GM12873 (cell line): ENCODE measurements around the gene CBX3.

Experiments used
- TF ChIP-seq, protein P1 (sequence below): IDR thresholded peaks from 2 replicates; pipeline ENCODE4 v1.5.1; 2012; ENCODE audit warnings: low read depth, mild to moderate bottlenecking, moderate library complexity, low read length, control low read depth; ENCODE audit not compliant: insufficient read depth; ENCODE audit errors: missing control alignments

CBX3 gene

DNA sequence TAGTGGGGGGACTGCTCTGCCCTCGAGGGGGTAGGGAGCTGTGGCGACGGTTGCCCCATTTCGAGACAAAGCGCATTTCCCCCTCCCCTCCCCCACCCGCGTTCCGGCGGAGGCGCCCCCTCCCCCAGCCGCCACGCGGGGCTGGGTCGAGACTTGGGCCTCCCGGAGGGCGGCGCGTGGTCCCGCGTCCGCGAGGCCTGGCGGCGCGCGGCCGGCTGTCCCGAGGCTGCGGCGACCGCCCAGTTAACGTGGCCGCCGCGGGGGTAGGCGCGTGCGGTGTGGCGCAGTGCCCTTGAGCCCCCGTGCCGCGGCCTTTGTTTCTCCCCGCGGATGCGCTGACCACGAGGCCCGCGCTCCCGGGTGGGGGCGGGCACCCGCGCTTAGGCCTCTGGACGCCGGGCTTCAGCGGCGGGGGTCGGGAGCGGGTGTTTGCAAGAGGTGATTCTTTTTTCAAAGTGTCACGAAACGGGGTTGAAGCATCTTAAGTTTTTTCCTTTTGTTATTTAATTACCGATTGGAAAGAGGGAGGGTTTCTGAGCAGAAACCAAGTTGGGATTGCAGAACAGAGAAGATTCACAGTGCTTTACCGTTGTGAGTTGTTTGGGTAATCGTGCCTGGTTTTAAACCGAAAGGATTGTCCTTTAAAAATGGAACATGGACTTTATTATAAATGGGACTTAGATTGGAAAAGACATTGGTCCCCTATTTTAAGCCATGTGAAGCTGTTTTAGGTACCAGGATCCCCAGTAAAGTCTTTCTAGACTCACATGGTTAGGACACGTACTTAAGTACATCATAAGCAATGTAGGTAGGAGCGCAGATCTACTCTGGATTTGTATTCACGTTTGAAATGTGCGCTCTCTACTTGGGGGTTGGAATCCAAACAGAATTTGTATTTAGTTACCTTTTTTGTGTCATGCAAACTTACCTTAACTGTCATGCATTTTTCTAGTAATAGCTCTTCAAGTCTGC is 760 bp downstream of the CBX3 start:
- TF ChIP-seq, protein P1, sequence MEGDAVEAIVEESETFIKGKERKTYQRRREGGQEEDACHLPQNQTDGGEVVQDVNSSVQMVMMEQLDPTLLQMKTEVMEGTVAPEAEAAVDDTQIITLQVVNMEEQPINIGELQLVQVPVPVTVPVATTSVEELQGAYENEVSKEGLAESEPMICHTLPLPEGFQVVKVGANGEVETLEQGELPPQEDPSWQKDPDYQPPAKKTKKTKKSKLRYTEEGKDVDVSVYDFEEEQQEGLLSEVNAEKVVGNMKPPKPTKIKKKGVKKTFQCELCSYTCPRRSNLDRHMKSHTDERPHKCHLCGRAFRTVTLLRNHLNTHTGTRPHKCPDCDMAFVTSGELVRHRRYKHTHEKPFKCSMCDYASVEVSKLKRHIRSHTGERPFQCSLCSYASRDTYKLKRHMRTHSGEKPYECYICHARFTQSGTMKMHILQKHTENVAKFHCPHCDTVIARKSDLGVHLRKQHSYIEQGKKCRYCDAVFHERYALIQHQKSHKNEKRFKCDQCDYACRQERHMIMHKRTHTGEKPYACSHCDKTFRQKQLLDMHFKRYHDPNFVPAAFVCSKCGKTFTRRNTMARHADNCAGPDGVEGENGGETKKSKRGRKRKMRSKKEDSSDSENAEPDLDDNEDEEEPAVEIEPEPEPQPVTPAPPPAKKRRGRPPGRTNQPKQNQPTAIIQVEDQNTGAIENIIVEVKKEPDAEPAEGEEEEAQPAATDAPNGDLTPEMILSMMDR = no peak

DNA sequence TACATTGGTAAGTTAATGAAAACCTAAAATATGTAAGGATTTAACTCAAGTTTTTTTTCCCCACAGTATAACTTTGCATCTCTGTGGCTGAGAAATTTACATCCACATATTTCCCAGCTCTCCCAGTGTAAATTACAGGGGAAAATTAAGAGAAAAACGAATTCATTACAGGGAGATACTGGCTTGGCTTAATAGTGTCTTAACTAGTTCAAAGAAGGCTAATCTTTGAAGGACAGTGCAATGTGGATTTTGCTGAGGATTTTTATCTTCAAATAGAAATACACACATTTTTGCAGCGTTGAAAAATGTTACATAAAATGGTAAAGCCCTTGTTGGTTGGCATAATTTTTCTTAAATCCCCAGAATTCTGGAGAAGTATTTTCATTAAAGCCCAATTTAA is 1.5 kb downstream of the CBX3 start:
- TF ChIP-seq, protein P1 = no peak

DNA sequence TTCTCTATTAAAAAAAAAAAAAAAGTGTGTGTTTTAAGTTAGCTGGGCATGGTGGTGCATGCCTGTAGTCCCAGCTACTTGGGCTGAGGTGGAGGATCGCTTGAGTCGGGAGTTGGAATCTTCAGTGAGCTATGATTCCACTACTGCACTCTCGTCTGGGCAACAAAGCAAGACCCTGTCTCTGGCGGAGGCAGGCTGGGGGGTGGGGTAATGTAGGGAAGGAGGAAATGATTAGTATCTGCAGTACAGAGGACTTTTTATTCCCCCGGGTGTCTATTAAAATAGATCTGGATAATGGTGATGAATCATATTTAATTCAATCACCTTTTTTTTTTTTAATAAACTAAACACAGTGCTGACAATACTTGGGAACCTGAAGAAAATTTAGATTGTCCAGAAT is 6.5 kb downstream of the CBX3 start:
- TF ChIP-seq, protein P1 = no peak

DNA sequence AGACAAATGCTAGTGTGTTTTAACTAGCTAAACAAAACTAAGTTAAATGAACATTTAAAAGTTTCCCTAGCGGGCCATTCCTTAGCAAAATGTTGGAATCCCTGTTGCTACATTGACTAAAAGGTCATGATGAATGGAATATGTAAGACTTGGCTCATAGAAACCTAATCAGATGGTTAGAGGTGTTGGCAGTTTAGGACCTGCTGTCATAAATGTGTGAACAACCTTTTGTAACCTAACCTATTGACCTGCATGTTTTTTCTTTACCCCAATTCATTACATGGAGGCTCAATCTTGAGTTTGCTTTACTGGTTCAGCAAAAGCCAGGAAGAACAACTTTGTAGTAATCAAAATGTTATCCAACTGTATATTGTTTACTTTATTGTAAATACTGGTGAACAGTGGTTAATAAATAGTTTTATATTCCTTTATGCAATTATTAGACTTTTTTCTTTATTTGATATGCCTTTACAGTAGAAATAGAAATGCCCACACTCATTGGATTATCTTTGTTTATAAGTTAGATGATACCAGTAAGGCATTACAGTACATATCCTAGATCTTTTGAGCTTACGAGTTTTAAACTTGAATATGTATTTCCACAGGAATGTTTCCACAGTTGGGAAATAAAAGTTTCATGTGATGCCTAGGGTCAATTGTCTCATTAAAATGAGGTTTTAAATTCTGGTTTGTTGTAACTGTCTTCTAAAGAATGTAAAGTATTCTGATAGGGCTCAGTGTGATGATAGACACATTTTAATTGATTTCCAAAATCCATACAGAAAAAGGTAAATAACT is 11.6 kb downstream of the CBX3 start:
- TF ChIP-seq, protein P1 = no peak

DNA sequence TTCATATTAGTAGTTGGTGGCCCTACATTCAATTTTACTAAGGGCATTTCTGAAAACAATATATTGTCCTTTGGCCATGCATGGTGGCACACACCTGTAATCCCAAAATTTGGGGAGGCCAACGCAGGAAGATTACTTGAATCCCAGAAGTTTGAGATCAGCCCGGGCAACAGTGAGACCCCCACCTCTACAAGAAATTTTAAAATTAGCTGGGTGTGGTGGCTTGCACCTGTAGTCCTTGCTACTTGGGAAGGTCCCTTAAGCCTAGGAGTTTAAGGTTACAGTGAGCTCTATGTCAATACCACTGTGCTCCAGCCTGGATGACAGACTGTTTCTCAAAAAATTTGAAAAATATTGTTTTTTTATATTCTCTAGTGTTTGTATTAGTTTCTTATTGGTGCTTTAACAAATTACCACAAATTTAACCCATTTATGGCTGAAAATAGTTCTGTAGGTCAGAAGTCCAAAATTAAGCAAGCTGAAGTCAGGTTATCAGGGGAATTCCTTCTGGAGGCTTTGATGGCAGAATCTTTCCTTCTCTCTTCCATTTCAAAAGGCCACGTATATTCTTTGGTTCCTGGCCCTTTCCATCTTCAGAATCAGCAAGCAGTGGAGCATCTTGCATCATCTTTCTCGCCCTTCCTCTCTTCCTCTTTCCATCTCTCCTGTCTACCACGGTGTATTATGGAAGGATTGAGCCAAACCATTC is 12.4 kb downstream of the CBX3 start:
- TF ChIP-seq, protein P1 = no peak

DNA sequence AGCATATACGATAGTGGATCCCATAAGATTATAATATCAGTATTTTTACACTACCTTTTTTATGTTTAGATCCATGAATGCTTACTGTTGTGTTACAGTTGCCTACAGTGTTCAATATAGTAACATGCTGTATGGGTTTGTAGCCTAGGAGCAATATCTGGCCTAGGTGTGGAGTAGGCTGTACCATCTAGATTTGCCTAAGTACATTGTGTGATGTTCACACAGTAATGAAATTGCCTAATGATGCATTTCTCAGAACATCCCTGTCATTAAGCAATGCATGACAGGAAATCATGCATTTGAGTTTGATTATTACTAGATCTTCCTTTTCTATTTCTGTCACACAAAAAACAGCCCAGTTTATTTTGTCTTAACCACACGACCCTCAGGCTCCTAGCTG is 14.5 kb downstream of the CBX3 start:
- TF ChIP-seq, protein P1 = no peak

DNA sequence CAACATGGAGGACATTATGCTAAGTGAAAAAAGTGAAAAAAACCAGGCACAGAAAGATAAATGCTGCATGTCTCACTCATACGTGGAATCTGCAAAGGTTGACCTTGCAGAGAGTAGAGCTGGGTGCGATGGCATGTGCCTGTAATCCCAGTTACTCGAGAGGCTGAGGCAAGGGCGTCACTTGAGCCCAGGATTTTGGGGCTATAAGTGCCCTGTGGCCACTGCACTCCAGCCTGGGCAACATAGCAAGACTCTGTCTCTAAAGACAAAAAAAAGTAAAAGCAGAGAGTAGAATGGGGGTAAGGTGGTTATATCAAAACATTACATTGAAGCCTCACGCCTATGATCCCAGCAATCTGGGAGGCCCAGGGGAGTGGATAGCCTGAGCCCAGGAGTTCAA is 22.8 kb downstream of the CBX3 start:
- TF ChIP-seq, protein P1 = no peak
